GM12872 (cell line): ENCODE data around the gene PSD2.

Experiments
- TF ChIP-seq, protein P1 (sequence below): IDR thresholded peaks from 3 replicates; pipeline ENCODE4 v1.5.1; 2011; ENCODE audit warnings: low read depth, mild to moderate bottlenecking, low read length, moderate library complexity; ENCODE audit not compliant: insufficient read depth

PSD2 gene

DNA sequence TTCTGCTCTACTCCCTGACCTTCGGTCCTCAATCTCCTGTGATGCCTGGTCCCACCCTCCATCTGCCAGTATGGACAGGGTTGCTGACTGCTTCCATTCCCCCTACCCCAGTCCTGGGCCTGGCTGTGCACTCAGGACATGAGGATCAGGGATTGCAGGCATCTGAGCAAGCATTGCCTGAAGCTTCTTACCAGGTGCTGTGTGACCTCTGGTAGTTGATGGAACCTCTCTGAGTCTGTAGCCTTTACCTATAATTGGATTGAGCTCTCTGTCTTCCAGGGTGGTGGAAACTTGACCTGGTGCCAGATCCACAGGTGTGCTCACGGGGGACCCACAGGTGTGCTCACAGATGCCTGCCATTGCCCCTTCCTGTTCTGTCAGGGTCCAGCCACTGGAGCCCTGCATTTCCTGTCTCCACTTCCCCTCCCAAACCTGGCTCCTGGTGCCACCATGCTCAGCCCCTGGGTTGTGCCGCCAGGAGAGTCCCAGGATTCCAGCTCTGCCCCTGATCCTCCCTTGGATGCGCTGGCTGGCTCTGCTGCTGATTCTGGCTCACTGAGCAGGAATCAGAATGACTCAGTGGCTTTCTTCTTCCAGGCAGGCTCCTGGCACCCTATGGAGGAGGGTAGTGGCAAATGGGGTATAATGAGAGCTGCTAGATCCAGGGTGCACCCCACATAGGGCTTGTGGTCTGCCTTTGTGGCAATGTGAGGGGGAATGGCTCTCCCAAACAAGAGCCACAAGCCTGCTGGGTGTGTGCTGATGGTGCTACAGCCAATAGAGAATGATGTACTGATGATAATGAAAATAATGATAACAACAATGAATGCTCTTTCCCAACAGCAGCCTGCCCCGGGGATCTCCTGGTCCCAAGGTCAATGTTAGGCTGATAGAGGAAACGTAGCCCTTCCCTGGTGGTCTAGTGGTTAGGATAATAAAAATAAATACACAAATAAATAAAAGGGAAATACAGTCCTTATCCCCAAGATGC is 35.2 kb upstream of the PSD2 start:
- TF ChIP-seq, protein P1, sequence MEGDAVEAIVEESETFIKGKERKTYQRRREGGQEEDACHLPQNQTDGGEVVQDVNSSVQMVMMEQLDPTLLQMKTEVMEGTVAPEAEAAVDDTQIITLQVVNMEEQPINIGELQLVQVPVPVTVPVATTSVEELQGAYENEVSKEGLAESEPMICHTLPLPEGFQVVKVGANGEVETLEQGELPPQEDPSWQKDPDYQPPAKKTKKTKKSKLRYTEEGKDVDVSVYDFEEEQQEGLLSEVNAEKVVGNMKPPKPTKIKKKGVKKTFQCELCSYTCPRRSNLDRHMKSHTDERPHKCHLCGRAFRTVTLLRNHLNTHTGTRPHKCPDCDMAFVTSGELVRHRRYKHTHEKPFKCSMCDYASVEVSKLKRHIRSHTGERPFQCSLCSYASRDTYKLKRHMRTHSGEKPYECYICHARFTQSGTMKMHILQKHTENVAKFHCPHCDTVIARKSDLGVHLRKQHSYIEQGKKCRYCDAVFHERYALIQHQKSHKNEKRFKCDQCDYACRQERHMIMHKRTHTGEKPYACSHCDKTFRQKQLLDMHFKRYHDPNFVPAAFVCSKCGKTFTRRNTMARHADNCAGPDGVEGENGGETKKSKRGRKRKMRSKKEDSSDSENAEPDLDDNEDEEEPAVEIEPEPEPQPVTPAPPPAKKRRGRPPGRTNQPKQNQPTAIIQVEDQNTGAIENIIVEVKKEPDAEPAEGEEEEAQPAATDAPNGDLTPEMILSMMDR = no peak

DNA sequence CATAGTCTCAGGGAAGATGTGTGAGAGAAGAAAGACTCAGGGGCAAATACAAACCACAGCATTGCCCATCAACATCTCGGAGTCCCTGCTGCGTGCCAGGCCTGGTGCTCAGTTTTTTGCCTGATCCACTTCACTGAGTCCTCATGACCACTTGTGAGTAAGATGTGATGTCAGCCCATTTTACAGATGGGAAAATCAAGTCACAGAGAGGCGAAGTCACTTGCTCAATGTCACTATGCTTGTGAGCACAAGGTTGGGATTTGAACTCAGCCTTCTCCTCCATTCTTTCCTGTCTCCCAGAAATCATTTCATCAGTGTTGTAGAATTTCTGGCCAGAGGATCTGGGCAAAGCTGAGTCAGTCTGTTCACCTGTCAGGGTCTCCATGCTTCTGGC is 34.6 kb upstream of the PSD2 start:
- TF ChIP-seq, protein P1 = no peak

DNA sequence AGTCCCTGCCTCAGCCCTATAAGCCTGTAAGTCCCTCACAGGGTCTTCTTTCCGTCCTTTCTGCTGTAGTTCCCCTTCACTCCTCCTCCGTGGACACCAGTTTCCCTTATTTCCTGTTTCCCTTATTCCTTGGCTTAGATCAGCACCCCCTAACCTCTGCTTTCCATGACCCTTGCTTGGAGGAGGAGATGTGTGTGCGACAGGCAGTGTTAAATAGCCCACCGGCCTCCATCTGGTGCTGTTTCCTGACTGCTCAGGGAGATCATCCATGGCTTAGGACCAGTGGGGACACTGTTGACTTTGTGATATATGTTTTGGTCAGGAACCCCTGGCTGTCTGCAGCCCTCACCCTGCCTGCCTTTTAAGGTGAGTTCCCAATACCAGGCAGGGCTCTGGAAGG is 34.1 kb upstream of the PSD2 start:
- TF ChIP-seq, protein P1 = no peak

DNA sequence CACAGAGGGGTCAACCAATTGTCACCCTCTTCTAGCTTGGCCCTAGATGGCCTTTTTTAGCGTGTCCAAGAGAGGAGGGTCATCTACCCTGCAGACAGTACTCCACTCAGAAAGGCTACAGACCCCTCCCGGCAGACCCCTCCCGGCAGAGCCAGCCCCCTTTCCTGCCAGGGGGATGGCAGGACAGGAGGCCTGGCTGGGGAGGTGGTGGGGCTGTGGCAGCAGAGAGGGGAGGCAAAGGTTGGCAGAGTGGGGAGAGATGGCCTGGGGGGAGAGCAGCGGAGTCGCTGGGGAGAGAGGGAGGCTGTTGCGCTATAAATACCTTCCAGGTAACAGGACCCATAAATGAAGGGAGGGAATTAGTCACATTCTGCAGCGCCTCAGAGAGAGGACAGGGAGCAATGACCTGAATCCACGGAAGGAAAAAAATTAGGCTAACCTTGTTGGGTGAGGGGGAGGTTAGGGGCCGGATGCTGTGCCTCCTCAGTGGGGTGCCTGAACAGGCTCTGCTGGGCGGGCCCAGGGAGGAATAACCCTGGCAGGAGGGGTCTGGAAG is 32.9 kb upstream of the PSD2 start:
- TF ChIP-seq, protein P1 = no peak

DNA sequence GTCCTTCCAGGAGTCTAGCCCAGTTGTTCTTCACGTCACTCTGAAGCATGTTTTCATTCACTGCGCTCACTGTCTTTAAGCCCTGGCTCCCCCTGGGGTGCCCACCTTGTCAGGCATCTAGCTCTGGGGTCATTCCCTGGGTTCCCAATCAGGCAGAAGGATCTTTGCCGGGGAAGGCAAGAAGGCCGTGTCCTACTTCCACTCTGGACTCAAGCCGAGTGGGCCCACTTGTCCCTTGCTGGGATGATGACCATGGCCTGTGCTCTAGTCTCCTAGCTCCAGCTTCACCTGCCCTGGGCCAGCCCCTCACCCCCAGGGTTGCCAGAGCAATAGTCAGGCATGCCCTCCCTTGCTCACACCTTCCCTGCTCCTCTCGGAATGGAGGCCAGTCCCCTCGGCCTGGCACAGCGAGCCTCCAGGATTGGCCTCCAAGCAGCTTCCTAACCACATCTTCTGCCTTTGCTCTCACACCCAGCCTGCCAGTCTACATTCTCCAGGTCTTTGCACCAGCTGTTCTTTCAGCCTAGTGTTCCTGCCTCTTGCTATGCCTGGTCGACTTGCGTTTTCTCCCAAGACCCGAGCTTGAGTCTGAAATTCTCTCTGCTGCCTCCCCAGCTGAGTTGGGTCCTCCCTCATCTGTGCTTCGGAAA is 32.2 kb upstream of the PSD2 start:
- TF ChIP-seq, protein P1 = no peak

DNA sequence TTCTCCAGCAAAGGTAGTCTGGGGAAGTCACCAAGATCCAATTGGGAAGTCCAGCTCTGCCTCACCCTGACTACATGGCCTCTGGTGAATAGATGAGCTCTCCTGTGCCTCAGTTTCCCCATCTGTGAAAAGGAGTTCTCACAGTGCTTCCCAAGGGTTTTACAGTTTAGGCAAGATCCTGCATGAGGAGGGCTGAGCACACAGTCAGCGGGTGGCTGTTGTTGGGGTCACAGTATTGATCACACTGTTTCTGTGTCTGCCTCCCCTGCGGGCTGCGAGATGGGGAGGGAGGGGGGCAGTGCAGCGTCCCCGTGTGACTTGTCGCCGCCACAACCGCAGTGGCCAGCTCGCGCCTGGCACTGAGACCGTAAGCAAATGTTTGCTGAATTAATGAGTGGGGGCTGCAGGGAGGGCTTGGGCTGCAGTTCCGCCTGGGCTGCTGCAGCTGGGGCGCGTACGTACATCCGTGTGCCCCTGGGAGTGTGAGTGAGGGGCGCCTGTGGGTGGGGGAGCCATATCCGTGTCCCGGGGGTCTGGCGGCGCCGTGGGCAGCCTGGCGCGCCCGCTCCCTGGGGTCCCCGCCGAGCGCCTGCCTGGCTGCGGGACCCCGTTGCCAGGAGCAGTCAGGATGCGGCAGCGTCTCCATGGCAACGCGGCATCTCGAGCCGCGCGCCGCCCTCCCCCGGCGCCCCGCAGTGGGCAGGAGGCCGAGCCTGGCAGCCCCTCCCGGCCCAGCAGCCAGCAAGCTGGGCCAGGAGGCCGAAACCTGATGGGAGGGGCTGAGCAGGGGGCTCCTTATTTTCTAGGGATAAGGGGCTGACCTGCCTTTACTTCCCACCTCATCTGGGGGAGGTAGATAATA is 31.4 kb upstream of the PSD2 start:
- TF ChIP-seq, protein P1 = no peak

DNA sequence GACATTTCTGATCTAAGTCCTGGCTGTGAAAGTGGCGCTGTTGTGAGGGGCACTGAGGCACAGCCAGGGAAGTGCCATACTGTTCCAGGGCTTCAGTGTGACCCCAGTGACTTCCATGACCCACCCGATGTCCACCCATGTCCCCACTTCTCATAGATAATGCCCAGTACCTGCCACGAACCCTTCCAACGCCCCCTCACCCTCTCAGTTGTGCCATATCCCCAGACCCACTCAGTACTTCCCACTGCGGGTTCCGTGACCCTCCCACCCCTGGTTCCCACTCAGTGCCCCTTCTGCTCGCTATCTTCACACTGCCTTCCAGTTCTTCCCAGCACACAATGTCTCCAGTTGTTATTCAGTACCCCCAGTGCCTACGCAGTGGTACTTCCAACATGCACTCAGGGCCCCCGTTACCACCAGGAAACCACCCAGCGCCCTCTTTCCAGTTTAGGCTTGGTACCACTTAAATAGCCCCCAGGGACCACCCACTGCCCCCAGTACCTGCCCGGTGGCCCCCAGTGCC is 30.7 kb upstream of the PSD2 start:
- TF ChIP-seq, protein P1 = no peak; the same call in 2 of the 3 replicates
